ENCODE data around the gene PTBP3. TPM values are rescaled to one million over a fixed set of nuclear protein-coding genes. Genes with fewer than 3 reads are reported as not detected.
"Not testable (repeated sequence)": the region's sequence is repeated elsewhere in the genome, so short reads cannot be mapped to it uniquely, and the experiment has no call there.

The PTBP3 gene
- total RNA-seq, 2 donors from 2014 or later, result 117 to 126 TPM

DNA sequence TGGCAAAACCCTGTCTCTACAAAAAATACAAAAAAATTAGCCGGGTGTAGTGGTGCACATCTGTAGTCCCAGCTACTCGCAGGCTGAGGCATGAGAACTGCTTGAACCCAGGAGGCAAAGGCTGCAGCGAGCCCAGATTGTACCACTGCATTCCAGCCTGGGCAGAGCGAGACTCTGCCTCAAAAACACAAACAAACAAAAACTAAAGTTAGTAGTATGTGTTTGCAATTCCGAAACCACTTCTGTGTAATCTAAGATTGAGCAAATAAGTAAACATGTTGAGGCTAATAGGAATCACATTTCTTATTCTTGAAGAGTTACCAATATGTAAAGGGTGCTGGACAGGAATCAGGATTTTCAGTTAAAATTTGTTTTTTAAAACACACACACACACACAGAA is 88.3 kb downstream of the PTBP3 start:
- intact Hi-C loops (cut with DNase I, micrococcal nuclease), result no loop called here
- no peak for ATAC-seq

DNA sequence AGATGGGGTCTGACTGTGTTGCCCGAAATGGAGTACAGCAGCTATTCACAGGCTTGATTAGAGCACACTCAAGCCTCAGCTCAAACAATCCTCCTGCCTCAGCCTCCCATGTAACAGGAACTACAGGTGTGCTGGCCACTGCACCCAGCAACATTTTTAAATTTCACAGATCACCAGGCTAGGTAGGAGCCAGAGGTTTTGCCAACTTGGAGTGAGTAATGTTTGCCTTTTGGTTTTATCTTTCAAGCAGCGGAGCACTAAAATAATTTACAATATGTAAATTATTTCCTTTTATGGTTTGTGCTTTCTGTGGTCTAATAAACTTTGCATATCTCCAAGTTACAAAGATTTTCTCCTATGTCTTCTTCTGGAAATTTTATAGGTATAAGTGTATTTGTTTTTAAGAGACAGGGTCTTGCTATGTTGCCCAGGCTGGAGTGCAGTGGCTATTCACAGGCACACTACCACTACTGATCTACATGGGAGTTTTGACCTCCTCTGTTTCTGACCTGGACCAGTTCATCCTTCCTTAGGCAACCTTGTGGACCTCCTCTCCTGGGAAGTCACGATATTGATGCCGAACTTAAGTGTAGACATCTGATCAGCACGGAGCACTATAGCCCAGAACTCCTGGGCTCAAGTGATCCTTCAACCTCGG is 91.1 kb downstream of the PTBP3 start:
- peak; percentile 42 for ATAC-seq
- DNase-seq, result no peak

More for the DNA sequence above, 88.3 kb downstream of the PTBP3 start:
- no peak for DNase-seq

GRCh38 chr9:112241491-112241890 is 91.9 kb downstream of the PTBP3 start:
- intact Hi-C loops (cut with DNase I, micrococcal nuclease), result no loop called here
- DNase-seq (no peak), ATAC-seq (no peak)

More for the DNA sequence above, 91.1 kb downstream of the PTBP3 start:
- intact Hi-C loops (cut with DNase I, micrococcal nuclease), result no loop called here

DNA sequence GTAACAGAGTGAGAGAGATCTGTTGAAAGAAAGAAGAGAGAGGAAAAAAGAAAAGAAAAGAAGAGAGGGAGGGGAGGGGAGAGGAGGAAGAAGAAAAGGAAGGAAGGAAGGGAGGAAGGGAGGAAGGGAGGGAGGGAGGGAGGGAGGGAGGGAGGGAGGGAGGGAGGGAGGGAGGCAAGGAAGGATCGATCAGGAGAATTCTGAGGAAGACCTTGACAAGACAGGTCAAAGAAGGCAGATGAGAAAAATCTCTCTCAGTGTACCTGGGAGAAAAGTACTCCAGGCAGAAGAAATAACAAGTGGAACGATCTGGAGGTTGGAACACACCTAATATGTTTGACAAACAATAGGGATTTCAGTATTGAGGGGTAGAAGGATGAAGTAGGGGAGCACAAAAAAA is 93.7 kb downstream of the PTBP3 start:
- intact Hi-C loops (cut with DNase I, micrococcal nuclease), result no loop called here
- ATAC-seq, result no peak
- no peak for DNase-seq

GRCh38 chr9:112239284-112239683 is 94.1 kb downstream of the PTBP3 start:
- ATAC-seq (peak; percentile 62), DNase-seq (peak; percentile 12 to 27)
- intact Hi-C loops (cut with DNase I, micrococcal nuclease), result no loop called here

DNA sequence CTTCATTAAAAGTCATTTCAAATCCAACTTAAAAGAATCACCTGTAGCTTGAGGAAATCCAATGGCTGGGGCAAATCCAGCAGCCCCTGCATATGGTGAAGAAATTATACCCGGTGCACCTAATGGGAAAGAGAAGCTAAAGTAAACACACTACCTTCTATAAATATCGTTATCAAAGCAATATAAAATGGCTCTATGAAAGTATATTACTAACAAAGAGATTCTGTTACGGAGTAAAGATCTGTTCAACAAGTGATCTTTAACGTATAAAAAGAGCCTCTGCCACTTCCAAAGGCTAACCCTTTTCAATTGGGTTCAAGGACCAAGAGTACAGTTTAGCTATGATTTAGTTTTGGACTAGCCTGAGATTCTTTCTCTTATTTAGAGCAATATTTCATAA is 98.6 kb downstream of the PTBP3 start:
- ATAC-seq (peak; percentile 79), DNase-seq (no peak)
- intact Hi-C loops (cut with DNase I, micrococcal nuclease), result no loop called here

GRCh38 chr9:112233769-112234168 is 99.7 kb downstream of the PTBP3 start:
- ATAC-seq (peak; percentile 21), DNase-seq (no peak)
- intact Hi-C loops (cut with DNase I, micrococcal nuclease), result no loop called here

DNA sequence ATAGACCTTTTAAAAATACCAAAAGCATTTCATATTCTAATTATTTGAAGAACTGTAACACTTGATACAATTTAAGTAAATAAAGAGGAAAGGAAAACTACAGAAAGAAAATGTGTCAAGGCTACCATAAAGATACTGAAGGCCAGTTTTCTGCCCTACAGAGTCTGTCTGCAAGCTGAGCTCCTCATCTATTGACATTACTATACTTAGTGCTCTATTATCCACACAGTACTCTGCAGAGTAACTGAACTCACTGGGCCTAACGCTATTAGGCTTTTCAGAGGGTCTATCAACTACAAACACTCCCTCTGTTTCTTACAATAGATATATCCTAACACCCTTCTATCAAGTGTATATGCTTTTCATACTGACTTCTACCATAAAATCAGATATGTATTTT is 101.2 kb downstream of the PTBP3 start:
- no peak for ATAC-seq
- intact Hi-C loops (cut with DNase I, micrococcal nuclease), result no loop called here
- DNase-seq, result no peak

DNA sequence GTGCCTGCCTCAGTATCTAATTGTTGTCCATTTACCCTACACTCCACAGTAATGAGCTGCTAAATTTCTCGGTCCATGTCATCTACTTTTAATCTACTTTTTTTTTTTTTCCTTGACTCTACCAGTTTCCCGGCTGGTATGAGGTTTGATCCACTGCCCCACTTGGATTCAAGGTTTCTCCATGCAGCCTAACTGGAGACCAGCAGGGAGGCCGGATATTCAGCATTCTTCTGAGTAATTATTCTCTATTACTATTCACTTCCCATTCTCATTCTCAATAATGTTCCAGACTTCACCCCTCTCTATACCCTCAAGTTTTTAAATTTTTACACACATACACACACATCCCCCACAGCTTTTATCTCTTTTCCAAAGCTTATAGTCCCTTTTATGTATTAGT is 107.3 kb downstream of the PTBP3 start:
- ATAC-seq (no peak), DNase-seq (no peak)
- intact Hi-C loops (cut with DNase I, micrococcal nuclease), result no loop called here

- intact Hi-C loops (cut with DNase I, micrococcal nuclease), result no loop called here
- no peak for DNase-seq
- no peak for ATAC-seq
Measured at GRCh38 chr9:112224401-112225289, 108.8 kb downstream of the PTBP3 start.

- ATAC-seq, result no peak
- intact Hi-C loops (cut with DNase I, micrococcal nuclease), result no loop called here
Measured at GRCh38 chr9:112218908-112219307, 114.5 kb downstream of the PTBP3 start.

GRCh38 chr9:112212926-112213325 is 120.5 kb downstream of the PTBP3 start:
- DNase-seq (no peak), ATAC-seq (no peak)
- intact Hi-C loops (cut with DNase I, micrococcal nuclease), result no loop called here

More at GRCh38 chr9:112218908-112219307, 114.5 kb downstream of the PTBP3 start:
- no peak for DNase-seq

DNA sequence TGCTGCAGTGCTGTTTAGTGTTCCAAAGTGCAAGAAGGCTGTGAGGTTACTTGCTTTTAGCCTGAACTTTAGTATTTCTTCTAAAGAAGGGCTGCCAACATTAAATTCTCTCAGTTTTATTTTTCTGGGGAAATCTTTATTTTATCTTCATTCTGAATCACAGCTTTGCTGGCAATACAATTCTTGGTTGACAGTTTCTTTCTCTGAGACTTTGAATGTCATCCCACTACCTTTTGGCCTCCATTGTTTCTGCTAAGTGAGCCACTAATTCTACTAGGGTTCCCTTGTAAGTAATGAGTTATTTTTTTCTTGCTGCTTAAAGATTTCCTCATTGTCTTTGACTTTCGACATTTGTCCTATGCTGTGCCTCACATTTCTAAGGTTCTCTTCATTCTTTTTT is 126.0 kb downstream of the PTBP3 start:
- DNase-seq (no peak), ATAC-seq (no peak)
- intact Hi-C loops (cut with DNase I, micrococcal nuclease), result no loop called here

DNA sequence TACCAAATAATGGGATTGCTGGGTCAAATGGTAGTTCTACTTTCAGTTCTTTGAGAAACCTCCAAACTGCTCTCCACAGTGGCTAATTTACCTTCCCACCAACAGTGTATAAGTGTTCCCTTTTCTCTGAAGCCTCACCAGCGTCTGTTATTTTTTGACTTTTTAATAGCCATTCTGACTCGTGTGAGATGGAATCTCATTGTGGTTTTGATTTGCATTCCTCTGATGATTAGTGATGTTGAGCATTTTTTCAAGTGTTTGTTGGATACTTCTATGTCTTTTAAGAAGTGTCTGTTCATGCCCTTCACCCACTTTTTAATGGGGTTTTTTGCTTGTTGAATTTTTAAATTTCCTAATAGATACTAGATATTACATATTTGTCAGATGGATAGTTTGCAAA is 129.9 kb downstream of the PTBP3 start:
- ATAC-seq (no peak), DNase-seq (no peak)
- intact Hi-C loops (cut with DNase I, micrococcal nuclease), result no loop called here

- intact Hi-C loops (cut with DNase I, micrococcal nuclease), result no loop called here
- DNase-seq, result peak in 1 of 2 donors; percentile 27
- ATAC-seq, result peak; percentile 61
Measured at GRCh38 chr9:112200711-112201110, 132.7 kb downstream of the PTBP3 start.

GRCh38 chr9:112198646-112199045 is 134.8 kb downstream of the PTBP3 start:
- intact Hi-C loops (cut with DNase I, micrococcal nuclease), result no loop called here
- peak; percentile 96 for ATAC-seq
- peak; percentile 42 to 52 for DNase-seq

GRCh38 chr9:112194969-112195431 is 138.4 kb downstream of the PTBP3 start:
- intact Hi-C loops (cut with DNase I, micrococcal nuclease), result no loop called here
- no peak for ATAC-seq
- DNase-seq, result no peak

- intact Hi-C loops (cut with DNase I, micrococcal nuclease), result no loop called here
- DNase-seq (no peak), ATAC-seq (no peak)
Measured at GRCh38 chr9:112193572-112194288, 139.7 kb downstream of the PTBP3 start.

GRCh38 chr9:112190320-112190719 is 143.1 kb downstream of the PTBP3 start:
- DNase-seq; ATAC-seq; intact Hi-C loops (cut with DNase I, micrococcal nuclease): not testable (repeated sequence)
